ENCODE results near the gene TSN. TPM values are rescaled to one million over a fixed set of nuclear protein-coding genes. Genes with fewer than 3 reads are reported as not detected.
A peak's percentile ranks its signal among the peaks of the same experiment; 100 is the strongest.
"Not testable (repeated sequence)": the region's sequence is repeated elsewhere in the genome, so short reads cannot be mapped to it uniquely, and the experiment has no call there.

The TSN gene
- total RNA-seq (2014; rRNA removed; shearing (Covaris generic); ENCODE audit: low replicate concordance) = 20.6 and 32.8 TPM in 2 replicates

DNA sequence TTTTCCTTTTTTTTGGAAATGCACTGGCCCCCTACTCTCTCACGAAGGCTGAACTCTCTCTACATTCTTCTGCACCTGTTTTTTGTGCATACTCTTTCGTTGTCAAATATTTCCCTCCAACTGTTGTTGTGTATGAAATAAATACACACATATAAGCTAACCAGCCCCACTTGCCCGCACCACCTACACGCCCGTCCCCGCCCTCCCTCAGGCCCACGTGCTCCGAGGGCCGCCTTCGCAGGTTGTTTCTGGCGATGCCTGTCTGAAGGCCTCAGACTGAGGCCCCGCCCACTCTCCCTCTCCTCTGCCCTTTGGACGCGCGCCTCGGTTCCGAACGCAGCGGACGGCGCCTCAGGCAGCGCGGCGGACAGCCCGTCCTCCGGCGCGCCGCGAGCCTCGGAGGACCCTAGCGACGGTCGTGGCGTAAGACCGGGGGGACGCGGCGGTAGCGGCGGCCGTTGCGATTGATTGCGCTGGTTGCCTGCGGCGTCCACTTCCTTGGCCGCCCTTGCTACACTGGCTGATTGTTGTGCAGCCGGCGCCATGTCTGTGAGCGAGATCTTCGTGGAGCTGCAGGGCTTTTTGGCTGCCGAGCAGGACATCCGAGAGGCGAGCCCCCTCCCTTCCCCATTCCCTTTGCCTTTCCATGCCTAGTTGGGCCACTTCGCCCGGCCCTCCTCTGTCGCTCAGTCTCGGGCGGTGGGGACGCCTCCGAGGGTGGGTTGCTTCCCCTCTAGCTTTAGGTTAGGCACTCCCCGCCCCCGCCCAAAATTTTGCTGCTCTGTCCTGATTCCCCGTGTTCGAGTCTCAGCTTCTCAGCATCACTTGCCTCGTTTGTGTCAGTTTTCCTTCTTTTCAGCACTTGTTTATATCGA is at the start of gene TSN:
TSN (plus strand) TSS at position 415 of the 875 bp plus-strand sequence; CDS start at position 544, 129 bp downstream.
- DNase-seq (ENCODE audit: low read depth) = peak; percentile 98
- in situ Hi-C loops (cut with HindIII; ENCODE audit: low pct_unique_long_range_greater_than_20kb, low sequenced_read_pairs) = no loop called here

DNA sequence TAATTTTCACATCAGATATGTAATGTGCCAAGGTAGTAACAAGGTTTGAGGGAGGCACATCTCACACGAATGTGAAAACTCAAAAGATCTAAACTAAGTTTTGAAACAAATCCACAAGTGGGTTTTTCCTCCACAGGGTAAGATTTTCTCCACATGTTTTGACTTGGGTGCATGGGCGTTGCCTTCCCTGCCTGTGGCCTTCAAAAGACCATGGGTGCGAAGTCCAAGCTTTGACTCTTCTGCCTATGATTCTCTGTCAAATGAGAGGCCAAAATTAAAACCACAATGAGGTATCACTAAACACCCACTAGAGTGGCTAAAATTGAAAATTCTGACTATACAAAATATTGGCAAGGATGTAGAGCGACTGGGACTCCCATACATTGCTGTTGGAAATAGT is 49.5 kb upstream of the TSN start:
- no peak for DNase-seq (ENCODE audit: low read depth)
- in situ Hi-C loops (cut with HindIII; ENCODE audit: low pct_unique_long_range_greater_than_20kb, low sequenced_read_pairs) = no loop called here

DNA sequence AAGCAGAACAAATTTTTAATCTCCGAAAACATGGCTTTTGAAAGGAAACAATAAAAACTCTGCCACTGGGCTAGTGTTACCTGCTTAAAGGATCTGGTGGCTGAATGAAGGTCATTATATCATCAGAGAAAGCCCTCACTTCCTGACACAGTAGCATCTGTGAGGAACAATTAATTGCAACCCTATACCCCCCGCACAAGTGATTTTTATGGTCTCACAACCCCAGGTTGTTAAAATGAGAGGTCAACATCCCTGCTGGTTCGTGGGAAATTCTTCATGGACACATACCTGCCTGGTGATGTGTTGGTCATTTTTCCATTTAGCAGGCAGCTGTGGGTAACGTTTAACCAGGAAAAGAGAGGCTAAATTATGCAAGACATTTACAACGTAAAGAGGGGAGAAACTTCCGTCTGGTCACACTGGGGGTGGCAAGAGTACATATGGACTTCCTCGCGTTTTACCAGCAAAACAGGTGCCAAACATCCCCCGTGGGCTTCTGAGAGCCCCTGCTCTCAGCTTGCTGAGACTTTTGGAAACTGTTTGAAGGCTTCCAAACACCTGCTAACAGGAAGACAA is 48.0 kb upstream of the TSN start:
- in situ Hi-C loops (cut with HindIII; ENCODE audit: low pct_unique_long_range_greater_than_20kb, low sequenced_read_pairs) = no loop called here
- peak; percentile 96 for DNase-seq (ENCODE audit: low read depth)

DNA sequence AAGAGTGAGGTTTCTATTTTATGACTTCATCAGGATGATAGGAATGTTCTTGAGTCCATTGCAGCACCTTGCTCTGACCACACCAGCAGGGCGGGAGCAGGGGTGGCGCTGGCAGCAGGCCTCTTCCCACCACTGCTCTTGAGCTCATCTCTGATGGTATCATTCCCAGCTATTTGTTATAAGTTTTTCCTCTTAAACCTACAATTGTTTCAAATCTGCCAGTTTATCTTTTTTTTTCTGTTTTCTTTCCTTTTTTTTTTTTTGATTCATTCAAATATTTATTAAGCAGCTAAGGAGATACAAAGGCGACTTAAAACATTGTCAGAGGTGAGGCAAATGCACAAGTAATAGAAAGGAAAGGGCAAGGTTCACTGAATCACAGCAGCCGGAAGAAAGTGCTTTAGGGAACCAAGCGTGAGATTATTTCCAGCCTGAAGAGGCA is 47.5 kb upstream of the TSN start:
- DNase-seq (ENCODE audit: low read depth) = peak; percentile 93
- in situ Hi-C loops (cut with HindIII; ENCODE audit: low pct_unique_long_range_greater_than_20kb, low sequenced_read_pairs) = no loop called here

DNA sequence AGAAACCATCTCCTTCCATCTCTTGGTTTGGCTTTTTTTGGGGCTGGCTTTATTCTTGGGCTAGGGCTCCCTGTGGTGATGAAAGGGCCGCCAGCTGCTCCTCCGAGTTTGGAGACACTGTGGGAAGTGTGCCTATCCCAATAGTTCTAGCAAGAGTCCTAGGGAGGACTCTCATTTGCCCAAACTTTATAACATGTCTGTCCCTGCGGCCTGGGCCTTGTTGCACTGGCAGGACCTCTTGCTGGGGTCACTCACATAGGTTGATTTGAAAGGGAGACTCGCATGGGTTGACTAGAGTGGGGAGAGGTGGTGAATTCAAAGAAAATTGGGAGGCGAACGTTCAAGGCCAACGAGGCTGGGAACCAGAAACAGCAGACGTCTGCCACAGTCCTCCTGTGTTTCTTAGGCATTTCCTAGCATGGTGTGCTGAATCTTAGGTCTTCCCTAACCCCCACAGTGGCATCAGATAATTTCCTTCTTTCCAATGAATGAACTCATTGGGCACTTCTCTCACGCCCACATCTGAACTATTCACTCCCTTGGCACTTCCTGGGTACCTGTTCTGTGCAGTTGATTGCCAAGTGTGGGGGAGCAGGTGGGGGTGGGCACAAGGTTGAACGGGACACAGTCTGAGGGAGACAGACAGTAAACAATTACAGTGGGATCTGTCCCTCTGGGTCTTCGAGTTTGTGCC is 45.5 kb upstream of the TSN start:
- DNase-seq (ENCODE audit: low read depth) = no peak
- in situ Hi-C loops (cut with HindIII; ENCODE audit: low pct_unique_long_range_greater_than_20kb, low sequenced_read_pairs) = no loop called here

DNA sequence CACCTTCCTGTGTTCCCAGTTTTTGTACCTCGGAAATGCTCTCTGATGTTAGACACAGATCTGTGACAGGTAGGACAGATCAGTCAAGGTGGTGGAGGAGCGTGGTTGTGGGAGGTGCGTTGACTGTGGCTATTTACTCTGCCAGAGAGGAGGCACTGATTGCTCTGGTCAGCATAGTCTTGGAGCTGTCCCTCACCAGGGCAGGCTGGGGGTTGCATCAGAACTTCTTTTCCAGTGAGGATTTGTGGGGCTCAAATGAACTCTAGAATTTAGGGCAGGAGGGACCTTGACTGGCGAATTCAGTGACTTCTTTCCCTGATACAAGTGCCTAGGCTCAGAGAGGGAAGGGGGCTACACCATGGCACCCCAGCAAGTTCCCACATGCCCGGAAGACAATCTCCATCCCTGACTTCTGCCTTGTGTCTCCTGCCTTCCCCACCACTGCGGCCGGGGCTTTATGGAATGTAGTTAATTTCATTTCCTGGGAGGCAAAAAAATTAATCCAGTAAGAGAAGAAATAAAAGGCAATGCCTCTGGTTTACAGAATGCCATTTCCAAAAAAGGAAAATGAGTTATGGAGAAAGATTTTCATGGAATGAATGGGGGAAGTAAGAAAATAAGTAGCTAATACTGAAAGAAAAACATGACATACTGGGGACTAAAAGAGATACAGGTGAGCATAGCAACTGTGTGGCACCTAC is 44.8 kb upstream of the TSN start:
- DNase-seq (ENCODE audit: low read depth) = no peak
- in situ Hi-C loops (cut with HindIII; ENCODE audit: low pct_unique_long_range_greater_than_20kb, low sequenced_read_pairs) = no loop called here

DNA sequence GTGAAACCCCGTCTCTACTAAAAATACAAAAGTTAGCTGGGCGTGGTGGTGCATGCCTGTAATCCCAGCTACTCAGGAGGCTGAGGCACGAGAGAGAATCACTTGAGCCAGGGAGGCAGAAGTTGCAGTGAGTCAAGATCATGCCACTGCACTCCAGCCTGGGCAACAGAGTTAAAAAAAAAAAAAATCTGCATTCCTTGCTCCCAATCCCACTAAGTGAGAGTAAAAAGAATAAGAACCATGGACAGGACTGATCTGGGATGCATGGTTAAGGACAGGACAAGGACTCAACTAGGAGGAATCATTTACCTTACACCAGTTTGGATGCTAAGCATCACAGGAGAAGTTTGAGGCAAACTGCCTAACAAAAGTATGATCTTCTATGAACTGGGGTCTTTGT is 44.0 kb upstream of the TSN start:
- DNase-seq (ENCODE audit: low read depth); in situ Hi-C loops (cut with HindIII; ENCODE audit: low pct_unique_long_range_greater_than_20kb, low sequenced_read_pairs): not testable (repeated sequence)

DNA sequence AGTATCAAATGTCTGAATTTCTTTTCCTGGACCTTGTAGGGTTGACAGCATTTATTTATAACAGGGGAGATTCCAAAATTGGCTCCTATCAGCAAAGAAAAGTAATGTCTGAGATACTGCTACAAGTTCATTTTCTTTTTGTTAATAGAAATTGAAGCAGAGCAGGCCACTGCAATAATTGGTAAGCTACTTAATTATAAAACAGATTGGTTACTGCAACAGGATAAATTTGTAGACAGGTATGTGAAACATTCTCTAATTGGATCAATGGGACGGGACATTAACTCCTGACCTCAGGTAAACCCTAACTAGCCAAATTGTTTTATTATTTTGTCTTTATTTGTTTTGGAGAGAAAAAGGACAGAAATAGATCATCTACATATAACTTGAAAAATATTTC is 39.3 kb upstream of the TSN start:
- no peak for DNase-seq (ENCODE audit: low read depth)
- in situ Hi-C loops (cut with HindIII; ENCODE audit: low pct_unique_long_range_greater_than_20kb, low sequenced_read_pairs) = no loop called here

DNA sequence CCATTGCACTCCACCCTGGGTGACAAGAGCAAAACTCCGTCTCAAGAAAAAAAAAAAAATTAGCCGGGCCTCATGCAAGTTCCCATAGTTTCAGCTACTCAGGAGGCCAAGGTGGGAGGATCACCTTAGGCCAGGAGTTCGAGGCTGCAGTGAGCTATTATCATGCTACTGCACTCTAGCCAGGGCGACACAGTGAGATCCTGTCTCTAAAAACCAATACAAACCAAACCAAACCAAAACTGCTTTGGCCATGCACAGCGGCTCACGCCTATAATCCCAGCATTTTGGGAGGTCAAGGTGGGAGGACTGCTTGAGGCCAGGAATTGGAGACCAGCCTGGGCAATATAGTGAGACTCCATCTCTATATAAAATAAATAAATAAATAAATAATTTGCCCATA is 37.9 kb upstream of the TSN start:
- no peak for DNase-seq (ENCODE audit: low read depth)
- in situ Hi-C loops (cut with HindIII; ENCODE audit: low pct_unique_long_range_greater_than_20kb, low sequenced_read_pairs) = no loop called here

DNA sequence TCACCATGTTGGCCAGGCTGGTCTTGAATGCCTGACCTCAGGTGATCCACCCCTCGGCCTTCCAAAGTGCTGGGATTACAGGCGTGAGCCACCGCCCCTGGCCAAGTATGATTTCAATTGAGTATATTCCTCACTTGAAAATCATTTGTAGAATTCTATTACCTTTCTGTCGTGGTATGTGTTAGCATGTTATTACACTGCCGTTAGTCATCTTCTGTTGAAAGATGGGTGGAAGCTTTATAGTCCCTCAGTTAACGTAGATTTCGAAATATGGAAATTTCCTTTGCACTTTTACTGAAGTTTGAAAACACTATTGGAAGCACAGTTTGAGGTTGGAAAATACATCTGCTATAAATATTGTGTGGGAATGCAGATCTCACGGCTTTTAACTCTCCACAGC is 33.5 kb upstream of the TSN start:
- in situ Hi-C loops (cut with HindIII; ENCODE audit: low pct_unique_long_range_greater_than_20kb, low sequenced_read_pairs) = loop anchor here (10.0 kb wide), 1 partner anchor 197 kb away; no protein-coding TSS in a partner anchor
- DNase-seq (ENCODE audit: low read depth) = no peak

DNA sequence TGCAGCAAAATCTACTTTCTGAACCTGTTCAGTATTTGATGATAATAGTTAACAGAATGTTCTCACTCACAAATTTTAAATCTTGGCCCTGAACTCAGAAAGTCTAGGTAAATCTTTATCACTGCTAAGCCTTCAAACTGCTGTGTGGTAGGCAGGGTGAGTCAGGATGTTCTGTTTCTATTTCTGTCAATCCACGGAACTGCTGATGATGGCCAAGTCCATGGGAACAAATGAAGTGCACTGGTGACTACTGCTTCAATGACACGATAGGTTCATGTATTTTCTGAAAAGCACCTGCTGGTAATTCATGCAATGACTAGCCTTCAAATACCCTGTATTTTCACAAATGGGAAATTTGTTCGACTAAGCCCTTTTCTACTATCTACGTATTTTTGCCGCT is 33.0 kb upstream of the TSN start:
- in situ Hi-C loops (cut with HindIII; ENCODE audit: low pct_unique_long_range_greater_than_20kb, low sequenced_read_pairs) = loop anchor here (10.0 kb wide), 1 partner anchor 198 kb away; no protein-coding TSS in a partner anchor
- DNase-seq (ENCODE audit: low read depth) = no peak

DNA sequence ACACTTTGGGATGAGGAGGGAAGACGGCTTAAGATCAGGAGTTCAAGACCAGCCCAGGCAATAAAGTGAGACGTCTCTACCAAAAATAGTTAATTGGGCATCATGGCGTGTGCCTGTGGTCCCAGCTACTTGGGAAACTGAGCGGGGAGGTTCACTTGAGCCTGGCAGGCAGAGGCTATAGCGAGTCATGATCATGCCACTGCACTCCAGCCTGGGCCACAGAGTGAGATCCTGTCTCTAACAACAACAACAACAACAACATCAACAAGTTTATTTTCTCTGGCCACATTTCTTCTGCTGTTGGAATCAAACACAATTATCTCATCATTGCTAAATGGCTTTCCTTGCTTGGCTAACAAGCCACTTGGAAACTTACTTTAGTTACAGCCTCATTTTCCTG is 32.1 kb upstream of the TSN start:
- no peak for DNase-seq (ENCODE audit: low read depth)
- in situ Hi-C loops (cut with HindIII; ENCODE audit: low pct_unique_long_range_greater_than_20kb, low sequenced_read_pairs) = loop anchor here (10.0 kb wide), 1 partner anchor 199 kb away; no protein-coding TSS in a partner anchor

DNA sequence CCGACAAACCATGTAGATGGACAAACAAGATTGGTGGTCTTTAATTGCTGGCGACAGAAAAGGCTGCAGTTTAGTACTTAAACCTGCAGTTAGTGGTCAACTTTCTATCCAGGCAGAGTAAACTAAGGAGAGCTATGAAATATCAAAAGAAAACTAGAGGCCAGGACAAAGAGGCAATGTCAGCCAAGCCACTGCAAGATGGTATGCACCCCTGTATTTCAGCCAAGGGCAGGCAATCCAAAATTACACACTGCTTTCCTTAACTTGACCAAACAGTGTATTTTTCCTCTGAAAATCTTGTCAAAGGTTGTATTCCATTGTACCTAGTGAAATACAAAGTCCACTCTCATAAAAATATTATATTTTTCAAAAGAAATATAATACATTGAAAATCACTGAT is 28.1 kb upstream of the TSN start:
- in situ Hi-C loops (cut with HindIII; ENCODE audit: low pct_unique_long_range_greater_than_20kb, low sequenced_read_pairs) = loop anchor here (10.0 kb wide), 1 partner anchor 203 kb away; no protein-coding TSS in a partner anchor
- DNase-seq (ENCODE audit: low read depth) = no peak

DNA sequence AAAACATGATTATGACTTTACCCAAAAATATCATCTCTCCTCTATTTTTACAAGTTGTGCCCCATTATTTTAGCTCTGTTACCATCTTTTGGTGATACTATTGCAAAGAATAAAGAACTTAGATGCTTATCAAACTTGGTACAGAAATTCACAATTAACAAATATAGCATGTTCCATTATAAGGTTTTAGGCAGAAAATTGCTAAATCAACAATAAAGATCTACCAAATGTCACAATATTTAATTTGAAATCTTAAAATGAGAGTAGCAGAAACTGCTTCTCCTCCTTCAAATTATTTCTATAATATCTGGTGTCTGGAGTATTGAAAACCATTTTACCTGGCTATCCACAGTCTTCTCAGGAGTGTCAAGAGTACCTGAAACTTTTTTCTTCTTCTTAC is 27.5 kb upstream of the TSN start:
- DNase-seq (ENCODE audit: low read depth) = no peak
- in situ Hi-C loops (cut with HindIII; ENCODE audit: low pct_unique_long_range_greater_than_20kb, low sequenced_read_pairs) = loop anchor here (10.0 kb wide), 1 partner anchor 203 kb away; no protein-coding TSS in a partner anchor

DNA sequence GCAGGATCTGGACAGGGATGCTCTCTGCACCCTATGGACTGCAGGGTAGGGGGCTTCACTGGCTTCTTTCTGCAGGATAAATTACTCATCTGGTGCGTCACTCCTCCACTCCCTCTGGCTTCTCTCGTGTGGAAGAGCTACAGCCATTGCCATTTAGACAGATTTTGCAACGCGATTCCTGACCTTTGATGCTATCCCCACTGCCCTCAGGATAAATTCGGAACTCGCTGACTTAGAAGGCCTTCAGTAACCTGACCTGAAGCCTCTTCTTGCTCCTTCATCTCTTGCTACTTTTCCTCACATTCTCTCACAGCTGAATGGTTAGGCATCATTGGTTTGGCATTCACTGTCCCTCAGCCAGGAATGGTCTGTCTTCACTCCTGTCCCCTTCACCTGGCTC is 24.1 kb upstream of the TSN start:
- in situ Hi-C loops (cut with HindIII; ENCODE audit: low pct_unique_long_range_greater_than_20kb, low sequenced_read_pairs) = no loop called here

DNA sequence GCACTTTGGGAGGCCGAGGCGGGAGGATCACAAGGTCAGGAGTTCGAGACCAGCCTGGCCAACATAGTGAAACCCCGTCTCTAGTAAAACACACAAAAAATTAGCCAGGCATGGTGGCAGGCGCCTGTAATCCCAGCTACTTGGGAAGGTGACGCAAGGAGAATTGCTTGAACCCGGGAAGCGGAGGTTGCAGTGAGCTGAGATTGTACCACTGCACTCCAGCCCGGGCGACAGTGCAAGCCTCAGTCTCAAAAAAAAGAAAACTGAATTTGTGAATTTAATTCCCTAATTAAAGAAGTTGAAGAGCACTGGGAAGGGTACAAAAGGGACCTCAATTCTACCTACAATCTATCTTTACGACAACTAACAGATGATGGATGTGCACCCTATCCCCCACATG is 20.9 kb upstream of the TSN start:
- DNase-seq (ENCODE audit: low read depth); in situ Hi-C loops (cut with HindIII; ENCODE audit: low pct_unique_long_range_greater_than_20kb, low sequenced_read_pairs): not testable (repeated sequence)

More for the DNA sequence above, 24.1 kb upstream of the TSN start:
- no peak for DNase-seq (ENCODE audit: low read depth)

DNA sequence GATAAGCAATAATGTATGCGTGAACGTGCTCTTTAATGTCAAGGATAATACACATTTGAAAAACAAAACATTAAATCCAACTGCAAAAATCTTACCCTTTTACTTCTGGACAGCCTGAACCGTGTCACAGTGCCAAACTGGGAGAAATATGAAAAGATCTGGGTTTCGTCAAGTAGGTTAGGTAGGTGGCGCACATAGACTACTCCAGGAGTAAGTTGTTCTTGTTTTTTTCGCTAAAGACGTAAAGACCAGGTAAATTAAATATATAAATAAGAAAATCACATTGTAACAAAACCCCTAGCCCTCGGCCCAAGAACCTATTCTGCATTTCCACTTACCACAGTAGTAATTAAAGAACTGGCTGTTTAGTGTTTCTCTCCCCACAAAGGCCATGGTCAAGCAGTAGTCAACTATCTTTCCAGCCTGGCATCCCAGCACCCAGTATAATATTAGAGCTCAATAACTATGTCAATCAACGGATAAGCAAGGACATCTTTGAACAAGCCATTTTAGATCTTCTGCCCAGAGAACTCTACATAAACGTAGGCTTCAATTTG is 19.9 kb upstream of the TSN start:
- peak; percentile 48 for DNase-seq (ENCODE audit: low read depth)
- in situ Hi-C loops (cut with HindIII; ENCODE audit: low pct_unique_long_range_greater_than_20kb, low sequenced_read_pairs) = no loop called here

DNA sequence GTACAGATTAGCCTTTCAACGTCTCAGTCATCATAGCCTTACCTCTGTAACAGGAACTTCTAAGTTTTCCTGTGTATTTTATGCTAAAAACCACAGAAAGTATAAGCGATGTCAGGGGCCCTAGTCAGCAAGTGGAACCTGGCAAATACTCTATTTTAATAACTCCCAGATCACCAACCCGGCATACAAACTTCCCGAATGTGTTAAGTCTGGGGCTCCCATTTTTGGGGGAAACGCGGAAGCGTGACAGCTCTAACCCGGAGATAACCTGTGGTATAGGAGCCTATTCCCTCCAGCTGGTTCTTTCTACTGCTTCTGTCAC is 19.4 kb upstream of the TSN start:
- no peak for DNase-seq (ENCODE audit: low read depth)
- in situ Hi-C loops (cut with HindIII; ENCODE audit: low pct_unique_long_range_greater_than_20kb, low sequenced_read_pairs) = no loop called here
